SJSA1 (cell line): ENCODE results near the gene SLC12A4. TPM values are rescaled to one million over a fixed set of nuclear protein-coding genes. Genes with fewer than 3 reads are reported as not detected.

ENCODE experiments used
- DNase-seq, 2 experiments: peaks; one replicate each; pipeline ENCODE4 v3.0.0-alpha.2; 2015 to 2020; ENCODE audit warnings: low spot score in 2 of 2, low read depth in 1 of 2
- H3K27ac ChIP-seq: fragments of 250-450 bp; sonication (Bioruptor Pico); 2 replicates; pipeline ENCODE4 v1.5.1; 2020; ENCODE audit warnings: mild to moderate bottlenecking, moderate library complexity
- H3K27me3 ChIP-seq: fragments of 250-450 bp; sonication (Bioruptor Pico); replicated peaks from 2 replicates; pipeline ENCODE4 v1.5.1; 2020; ENCODE audit warnings: mild to moderate bottlenecking, moderate library complexity
- H3K36me3 ChIP-seq: fragments of 250-450 bp; sonication (Bioruptor Pico); 2 replicates; pipeline ENCODE4 v1.5.1; 2020; ENCODE audit warnings: mild to moderate bottlenecking
- H3K4me1 ChIP-seq: fragments of 250-450 bp; sonication (Bioruptor Pico); replicated peaks from 2 replicates; pipeline ENCODE4 v1.6.1; 2021; ENCODE audit warnings: mild to moderate bottlenecking
- H3K4me3 ChIP-seq: fragments of 250-450 bp; sonication (Bioruptor Pico); 2 replicates; pipeline ENCODE4 v1.5.1; 2020; ENCODE audit warnings: mild to moderate bottlenecking
- H3K9me3 ChIP-seq: fragments of 250-450 bp; sonication (Bioruptor Pico); replicated peaks from 2 replicates; pipeline ENCODE4 v1.5.1; 2020; ENCODE audit warnings: mild to moderate bottlenecking
- total RNA-seq: library from RNA; depleted of rRNA; stranded (reverse); fragments of >200 nt; shearing (Covaris generic); gene quantifications from 2 replicates; pipeline ENCODE4 v1.2.3, GENCODE V29; 2014; rRNA removed

SLC12A4 gene
- total RNA-seq, 1 experiment from 2014 or later, result 62.9 TPM

GRCh38 chr16:67910158-67910557 is 58.3 kb downstream of the SLC12A4 start:
- H3K27ac ChIP-seq, result no peak overlapping the region
- H3K4me1 ChIP-seq, result no peaks in the 10 kb centered on the region
- no peak overlapping the region for H3K4me3 ChIP-seq
- no peaks in the 10 kb centered on the region for H3K9me3 ChIP-seq
- H3K36me3 ChIP-seq, result peaks cover 30% of the 10 kb centered on the region
- no peaks in the 10 kb centered on the region for H3K27me3 ChIP-seq
- DNase-seq, result no peak

GRCh38 chr16:67909056-67909742 is 59.2 kb downstream of the SLC12A4 start:
- Histone ChIP-seq H3K27ac (no peak overlapping the region), H3K27me3 (no peaks in the 10 kb centered on the region)

GRCh38 chr16:67907397-67908180 is 60.8 kb downstream of the SLC12A4 start:
- no peak for DNase-seq
- no peaks in the 10 kb centered on the region for H3K9me3 ChIP-seq
- no peak overlapping the region for H3K4me3 ChIP-seq
- peaks cover 4% of the 10 kb centered on the region for H3K4me1 ChIP-seq
- no peak overlapping the region for H3K27ac ChIP-seq
- H3K36me3 ChIP-seq, result peaks cover 36% of the 10 kb centered on the region
- no peaks in the 10 kb centered on the region for H3K27me3 ChIP-seq

More at GRCh38 chr16:67909056-67909742, 59.2 kb downstream of the SLC12A4 start:
- no peak for DNase-seq
- Histone ChIP-seq H3K9me3 (no peaks in the 10 kb centered on the region), H3K36me3 (peaks cover 26% of the 10 kb centered on the region), H3K4me3 (no peak overlapping the region), H3K4me1 (no peaks in the 10 kb centered on the region)

GRCh38 chr16:67902831-67903230 is 65.6 kb downstream of the SLC12A4 start:
- Histone ChIP-seq H3K4me1 (peaks cover 7% of the 10 kb centered on the region), H3K27ac (peak overlapping the region; percentile 24; the same call in 1 of the 2 replicates), H3K36me3 (peaks cover 13% of the 10 kb centered on the region), H3K9me3 (no peaks in the 10 kb centered on the region), H3K27me3 (no peaks in the 10 kb centered on the region), H3K4me3 (no peak overlapping the region)
- DNase-seq, result peak in 1 of 2 experiments; percentile 15

- Histone ChIP-seq H3K4me3 (no peak overlapping the region), H3K27me3 (no peaks in the 10 kb centered on the region), H3K27ac (no peak overlapping the region), H3K36me3 (peaks cover 13% of the 10 kb centered on the region), H3K9me3 (no peaks in the 10 kb centered on the region), H3K4me1 (peaks cover 7% of the 10 kb centered on the region)
- DNase-seq, result no peak
Measured at GRCh38 chr16:67901734-67902133, 66.7 kb downstream of the SLC12A4 start.

GRCh38 chr16:67897231-67897630 is 71.2 kb downstream of the SLC12A4 start:
- no peak for DNase-seq
- Histone ChIP-seq H3K27me3 (no peaks in the 10 kb centered on the region), H3K9me3 (peaks cover 5% of the 10 kb centered on the region; the same call in 1 of the 2 replicates), H3K4me1 (peaks cover 18% of the 10 kb centered on the region), H3K4me3 (no peak overlapping the region), H3K27ac (no peak overlapping the region), H3K36me3 (peaks cover 18% of the 10 kb centered on the region)

GRCh38 chr16:67893743-67894399 is 74.6 kb downstream of the SLC12A4 start:
- peaks cover 5% of the 10 kb centered on the region; the same call in 1 of the 2 replicates for H3K9me3 ChIP-seq
- DNase-seq, result no peak
- H3K4me3 ChIP-seq, result peak overlapping the region; percentile 100
- peaks cover 18% of the 10 kb centered on the region for H3K4me1 ChIP-seq
- H3K36me3 ChIP-seq, result peaks cover 15% of the 10 kb centered on the region
- H3K27ac ChIP-seq, result peak overlapping the region; percentile 91
- no peaks in the 10 kb centered on the region for H3K27me3 ChIP-seq

Other genes with a start within 250 kb of the SLC12A4 start
- gene GFOD2, start 249.3 kb downstream of the SLC12A4 start, total RNA-seq, result 13.5 and 19.7 TPM in 2 replicates
- 3.5 and 3.9 TPM in 2 replicates for gene RANBP10, start 162.1 kb downstream of the SLC12A4 start, total RNA-seq
- gene TSNAXIP1, start 161.7 kb downstream of the SLC12A4 start, total RNA-seq, result 0.03 and 1.00 TPM in 2 replicates
- 45.2 and 50.7 TPM in 2 replicates for gene THAP11, start 126.3 kb downstream of the SLC12A4 start, total RNA-seq
- gene NUTF2, start 121.7 kb downstream of the SLC12A4 start, total RNA-seq, result 39.3 and 101 TPM in 2 replicates
- 22.4 and 31.9 TPM in 2 replicates for gene CENPT, start 120.9 kb downstream of the SLC12A4 start, total RNA-seq
- 52.2 and 76.1 TPM in 2 replicates for gene EDC4, start 95.6 kb downstream of the SLC12A4 start, total RNA-seq
- not detected in 2 replicates for gene NRN1L, start 83.8 kb downstream of the SLC12A4 start, total RNA-seq
- 6.4 and 10.6 TPM in 2 replicates for gene PSKH1, start 75.4 kb downstream of the SLC12A4 start, total RNA-seq
- 0.09 and 0.29 TPM in 2 replicates for gene CTRL, start 36.8 kb downstream of the SLC12A4 start, total RNA-seq
- gene PSMB10, start 31.8 kb downstream of the SLC12A4 start, total RNA-seq, result 50.1 and 147 TPM in 2 replicates
- gene LCAT, start 24.5 kb downstream of the SLC12A4 start, total RNA-seq, result 5.5 and 7.2 TPM in 2 replicates
- not detected in 2 replicates for gene DPEP3, start 11.9 kb upstream of the SLC12A4 start, total RNA-seq
- gene DPEP2, start 30.8 kb upstream of the SLC12A4 start, total RNA-seq, result 0.18 TPM in 1 of 2 replicates, not detected in the other
- not detected in 2 replicates for gene DPEP2NB, start 47.3 kb upstream of the SLC12A4 start, total RNA-seq
- gene DDX28, start 54.6 kb upstream of the SLC12A4 start, total RNA-seq, result 13.1 and 13.2 TPM in 2 replicates
- 28.3 and 30.4 TPM in 2 replicates for gene DUS2, start 54.6 kb upstream of the SLC12A4 start, total RNA-seq
- gene NFATC3, start 116.7 kb upstream of the SLC12A4 start, total RNA-seq, result 19.8 and 33.8 TPM in 2 replicates